Measurements from ENCODE around the gene DNM3.

The DNM3 gene

GRCh38 chr1:172176206-172176605, 334.9 kb downstream of the DNM3 start (continued):
- TF ChIP-seq KLF17 (tag by site-specific recombination; IDR thresholded peaks at IDR 0.05) (no peak), TRIM28 (IDR thresholded peaks at IDR 0.05; ENCODE audit: borderline replicate concordance, low read length) (no peak)

DNA sequence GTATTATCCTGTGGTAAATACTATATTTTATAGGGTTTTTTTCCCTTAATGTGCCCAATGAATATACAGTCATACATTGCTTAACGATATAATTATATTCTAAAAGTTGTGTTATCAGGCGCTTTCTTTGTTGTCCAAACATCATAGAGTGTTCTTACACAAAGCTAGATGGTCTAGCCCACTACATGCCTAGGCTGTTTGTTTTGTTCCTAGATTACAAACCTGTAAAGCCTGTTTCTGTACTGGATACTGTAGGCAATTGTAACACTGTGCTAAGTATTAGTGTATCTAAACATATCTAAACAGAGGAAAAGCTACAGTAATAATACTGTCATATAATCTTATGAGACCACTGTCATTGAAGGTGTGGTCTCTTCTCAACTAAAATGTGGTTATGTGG, 336.6 kb downstream of the DNM3 start:
- TF ChIP-seq KLF16 (tag by site-specific recombination; IDR thresholded peaks at IDR 0.05) (no peak), ZNF664 (tag by site-specific recombination; IDR thresholded peaks at IDR 0.05) (no peak), ZNF239 (tag by site-specific recombination; IDR thresholded peaks at IDR 0.05) (no peak), ZNF121 (tag by site-specific recombination; IDR thresholded peaks at IDR 0.05) (no peak), ZNF501 (tag by site-specific recombination; IDR thresholded peaks at IDR 0.05) (no peak), PRDM1 (tag by site-specific recombination; IDR thresholded peaks at IDR 0.05) (no peak), ZNF777 (tag by site-specific recombination; IDR thresholded peaks at IDR 0.05; ENCODE audit: borderline replicate concordance) (no peak), ZNF223 (tag by site-specific recombination; IDR thresholded peaks at IDR 0.05) (no peak), ZNF776 (tag by site-specific recombination; IDR thresholded peaks at IDR 0.05; ENCODE audit: borderline replicate concordance) (no peak), ZFHX2 (tag by site-specific recombination; conservative IDR thresholded peaks at IDR 0.05) (no peak), ZNF292 (tag by site-specific recombination; IDR thresholded peaks at IDR 0.05; ENCODE audit: borderline replicate concordance, low read depth) (no peak)
- TF ChIP-seq, protein P1, sequence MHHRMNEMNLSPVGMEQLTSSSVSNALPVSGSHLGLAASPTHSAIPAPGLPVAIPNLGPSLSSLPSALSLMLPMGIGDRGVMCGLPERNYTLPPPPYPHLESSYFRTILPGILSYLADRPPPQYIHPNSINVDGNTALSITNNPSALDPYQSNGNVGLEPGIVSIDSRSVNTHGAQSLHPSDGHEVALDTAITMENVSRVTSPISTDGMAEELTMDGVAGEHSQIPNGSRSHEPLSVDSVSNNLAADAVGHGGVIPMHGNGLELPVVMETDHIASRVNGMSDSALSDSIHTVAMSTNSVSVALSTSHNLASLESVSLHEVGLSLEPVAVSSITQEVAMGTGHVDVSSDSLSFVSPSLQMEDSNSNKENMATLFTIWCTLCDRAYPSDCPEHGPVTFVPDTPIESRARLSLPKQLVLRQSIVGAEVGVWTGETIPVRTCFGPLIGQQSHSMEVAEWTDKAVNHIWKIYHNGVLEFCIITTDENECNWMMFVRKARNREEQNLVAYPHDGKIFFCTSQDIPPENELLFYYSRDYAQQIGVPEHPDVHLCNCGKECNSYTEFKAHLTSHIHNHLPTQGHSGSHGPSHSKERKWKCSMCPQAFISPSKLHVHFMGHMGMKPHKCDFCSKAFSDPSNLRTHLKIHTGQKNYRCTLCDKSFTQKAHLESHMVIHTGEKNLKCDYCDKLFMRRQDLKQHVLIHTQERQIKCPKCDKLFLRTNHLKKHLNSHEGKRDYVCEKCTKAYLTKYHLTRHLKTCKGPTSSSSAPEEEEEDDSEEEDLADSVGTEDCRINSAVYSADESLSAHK (tag by site-specific recombination; IDR thresholded peaks at IDR 0.05): no peak
- TF ChIP-seq, protein P2, sequence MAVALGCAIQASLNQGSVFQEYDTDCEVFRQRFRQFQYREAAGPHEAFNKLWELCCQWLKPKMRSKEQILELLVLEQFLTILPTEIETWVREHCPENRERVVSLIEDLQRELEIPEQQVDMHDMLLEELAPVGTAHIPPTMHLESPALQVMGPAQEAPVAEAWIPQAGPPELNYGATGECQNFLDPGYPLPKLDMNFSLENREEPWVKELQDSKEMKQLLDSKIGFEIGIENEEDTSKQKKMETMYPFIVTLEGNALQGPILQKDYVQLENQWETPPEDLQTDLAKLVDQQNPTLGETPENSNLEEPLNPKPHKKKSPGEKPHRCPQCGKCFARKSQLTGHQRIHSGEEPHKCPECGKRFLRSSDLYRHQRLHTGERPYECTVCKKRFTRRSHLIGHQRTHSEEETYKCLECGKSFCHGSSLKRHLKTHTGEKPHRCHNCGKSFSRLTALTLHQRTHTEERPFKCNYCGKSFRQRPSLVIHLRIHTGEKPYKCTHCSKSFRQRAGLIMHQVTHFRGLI (tag by site-specific recombination; IDR thresholded peaks at IDR 0.05): no peak
- TF ChIP-seq, protein P3, sequence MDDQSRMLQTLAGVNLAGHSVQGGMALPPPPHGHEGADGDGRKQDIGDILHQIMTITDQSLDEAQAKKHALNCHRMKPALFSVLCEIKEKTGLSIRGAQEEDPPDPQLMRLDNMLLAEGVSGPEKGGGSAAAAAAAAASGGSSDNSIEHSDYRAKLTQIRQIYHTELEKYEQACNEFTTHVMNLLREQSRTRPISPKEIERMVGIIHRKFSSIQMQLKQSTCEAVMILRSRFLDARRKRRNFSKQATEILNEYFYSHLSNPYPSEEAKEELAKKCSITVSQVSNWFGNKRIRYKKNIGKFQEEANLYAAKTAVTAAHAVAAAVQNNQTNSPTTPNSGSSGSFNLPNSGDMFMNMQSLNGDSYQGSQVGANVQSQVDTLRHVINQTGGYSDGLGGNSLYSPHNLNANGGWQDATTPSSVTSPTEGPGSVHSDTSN (CRISPR knock-in tag; IDR thresholded peaks at IDR 0.05): no peak
- no peaks in the 10 kb centered on the region; the same call in 1 of the 2 replicates for H3K4me1 ChIP-seq (ENCODE audit: control insufficient read depth, insufficient read depth, low read length)
- POLR2A ChIA-PET: no interaction called here
- no peaks in the 10 kb centered on the region for H3K36me3 ChIP-seq (ENCODE audit: control insufficient read depth in 2 of 2, insufficient read depth in 1 of 2, low read length in 2 of 2)
- CTCF ChIA-PET: interaction anchor here (0.7 kb wide), 1 partner anchor 1655 kb away, joined by 3 read pairs; no protein-coding TSS in a partner anchor
- no peak overlapping the region for H3K4me3 ChIP-seq (ENCODE audit: low read depth, low read length)
- H3K9me3 ChIP-seq (ENCODE audit: control insufficient read depth, insufficient read depth, low read depth, low read length): no peaks in the 10 kb centered on the region
- no peak overlapping the region for H3K27ac ChIP-seq (ENCODE audit: extremely low read depth, low read depth, low read length)

DNA sequence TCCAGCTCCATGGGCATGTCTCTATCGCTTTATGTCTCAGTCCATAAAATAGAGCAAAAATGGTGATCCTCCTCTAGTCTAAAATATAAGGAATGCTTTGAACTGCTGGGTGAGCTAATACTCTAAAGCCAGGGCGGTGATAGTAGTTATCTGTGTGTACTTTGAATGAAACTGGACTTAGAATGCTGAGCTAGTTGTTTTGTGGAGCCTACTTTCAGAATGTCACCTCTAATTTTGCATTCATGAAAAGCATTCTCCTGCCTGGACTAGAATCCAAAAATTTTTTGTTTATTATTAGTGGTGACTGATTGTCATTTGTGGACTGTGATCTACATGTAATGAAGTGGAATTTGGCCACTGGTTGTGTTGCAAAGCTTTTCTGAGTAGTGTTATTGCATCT, 337.6 kb downstream of the DNM3 start:
- TF ChIP-seq ZNF843 (tag by site-specific recombination; IDR thresholded peaks at IDR 0.05) (no peak), ZNF548 (tag by site-specific recombination; IDR thresholded peaks at IDR 0.05) (no peak), GFI1B (tag by site-specific recombination; IDR thresholded peaks at IDR 0.05) (no peak), ZNF555 (tag by site-specific recombination; conservative IDR thresholded peaks at IDR 0.05) (no peak), ZNF24 (tag by site-specific recombination; IDR thresholded peaks at IDR 0.05) (no peak), ZNF16 (tag by site-specific recombination; IDR thresholded peaks at IDR 0.05; ENCODE audit: low read depth) (no peak), ZSCAN5A (tag by site-specific recombination; IDR thresholded peaks at IDR 0.05) (no peak)
- Histone ChIP-seq H3K27ac (ENCODE audit: extremely low read depth, low read depth, low read length) (no peak overlapping the region), H3K4me3 (ENCODE audit: low read depth, low read length) (no peak overlapping the region), H3K9me3 (ENCODE audit: control insufficient read depth, insufficient read depth, low read depth, low read length) (no peaks in the 10 kb centered on the region), H3K4me1 (ENCODE audit: control insufficient read depth, insufficient read depth, low read length) (no peaks in the 10 kb centered on the region; the same call in 1 of the 2 replicates), H3K36me3 (ENCODE audit: control insufficient read depth in 2 of 2, insufficient read depth in 1 of 2, low read length in 2 of 2) (no peaks in the 10 kb centered on the region)
- ChIA-PET POLR2A (no interaction called here), CTCF (interaction anchor here (0.7 kb wide), 1 partner anchor 540 kb away, joined by 4 read pairs; no protein-coding TSS in a partner anchor)
